Activated T-cell treated with anti-CD3 and anti-CD28 coated beads for 48 hours (primary cell): Measurements from ENCODE around the gene SHANK3.

Experiments used
- DNase-seq: peaks from one replicate; pipeline ENCODE4 v3.0.0-alpha.2; 2020; ENCODE audit warnings: low read depth

The SHANK3 gene

DNA sequence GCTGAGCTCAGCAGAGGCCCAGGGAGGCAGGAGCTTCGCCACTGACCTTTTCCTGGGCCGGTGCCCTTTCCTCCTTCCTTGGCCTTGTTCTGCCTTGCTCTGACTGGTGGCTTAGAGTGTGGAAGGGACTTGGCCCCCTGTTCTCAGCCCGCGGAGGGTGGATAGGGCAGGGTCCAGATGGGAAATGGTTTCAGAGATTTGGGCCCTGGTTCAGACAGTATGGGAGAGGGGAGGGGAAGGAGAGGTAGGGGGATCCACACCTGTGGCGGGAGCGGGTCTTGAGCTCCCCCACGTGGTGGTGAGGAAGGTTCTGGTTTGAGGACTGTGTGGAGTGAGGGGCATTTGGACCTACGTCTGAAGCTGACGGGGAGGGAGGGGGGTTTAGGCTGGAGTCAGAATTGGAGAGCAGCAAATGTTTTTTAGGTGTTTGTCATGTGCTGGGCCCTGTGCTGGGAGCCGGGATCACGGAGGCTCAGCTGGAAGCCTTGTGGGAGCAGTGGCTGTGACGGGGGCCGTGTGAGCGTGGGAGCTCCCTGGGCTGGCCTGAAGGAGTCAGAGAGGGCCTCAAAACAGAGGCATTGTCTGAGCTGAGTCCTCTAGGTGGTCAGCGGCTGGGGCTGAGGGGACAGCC, 27.2 kb downstream of the SHANK3 start:
- DNase-seq: no peak

DNA sequence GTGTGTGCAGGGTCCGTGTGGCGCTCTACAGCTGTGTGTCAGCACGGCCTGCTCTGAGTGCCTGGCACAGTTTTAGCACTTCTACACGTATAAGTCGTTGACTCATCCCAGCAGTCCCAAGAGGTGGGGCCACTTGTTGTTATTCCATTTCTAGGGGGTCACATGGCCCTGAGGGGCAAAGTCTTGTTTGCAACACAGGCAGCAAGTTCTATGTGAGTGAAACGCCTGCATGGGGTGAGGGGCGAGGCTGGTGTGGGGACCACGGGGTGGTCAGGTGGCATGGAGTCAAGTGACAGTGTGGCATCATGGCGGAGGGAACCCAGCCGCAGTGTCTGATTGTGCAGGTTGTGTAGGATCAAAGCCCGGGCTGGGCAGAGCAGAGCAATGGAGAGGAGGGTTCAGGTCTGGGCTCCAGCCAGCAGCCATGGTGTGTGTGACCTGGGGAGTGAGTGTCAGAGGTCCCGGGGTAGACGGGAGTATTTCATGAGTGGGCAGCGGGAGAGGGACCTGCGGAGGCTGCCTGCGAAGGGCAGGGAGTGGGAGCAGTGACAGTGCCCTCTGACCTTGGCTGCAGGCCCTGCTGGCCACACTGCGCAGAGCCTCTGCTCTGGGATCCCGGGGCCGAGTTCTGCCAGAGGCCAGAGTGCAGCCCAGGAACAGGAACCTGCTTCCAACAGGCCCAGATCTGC, 27.9 kb downstream of the SHANK3 start:
- no peak for DNase-seq

DNA sequence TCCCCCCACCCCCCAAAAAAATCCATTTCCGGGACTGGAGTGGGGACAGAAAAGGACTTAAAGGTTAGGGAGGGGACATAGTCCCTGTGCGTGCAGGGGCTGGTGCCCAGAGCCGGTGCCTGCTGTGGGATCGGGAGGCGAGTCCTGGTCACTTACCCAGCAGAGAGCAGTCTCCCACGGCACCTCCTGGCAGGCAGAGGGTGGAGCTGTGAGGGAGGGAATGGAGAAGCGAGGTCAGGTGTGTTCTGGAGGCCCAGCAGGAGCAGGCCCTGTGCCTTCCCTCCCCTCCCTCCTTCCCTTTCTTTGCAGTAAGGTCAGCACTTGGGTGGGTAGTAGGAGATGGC, 28.4 kb downstream of the SHANK3 start:
- no peak for DNase-seq

DNA sequence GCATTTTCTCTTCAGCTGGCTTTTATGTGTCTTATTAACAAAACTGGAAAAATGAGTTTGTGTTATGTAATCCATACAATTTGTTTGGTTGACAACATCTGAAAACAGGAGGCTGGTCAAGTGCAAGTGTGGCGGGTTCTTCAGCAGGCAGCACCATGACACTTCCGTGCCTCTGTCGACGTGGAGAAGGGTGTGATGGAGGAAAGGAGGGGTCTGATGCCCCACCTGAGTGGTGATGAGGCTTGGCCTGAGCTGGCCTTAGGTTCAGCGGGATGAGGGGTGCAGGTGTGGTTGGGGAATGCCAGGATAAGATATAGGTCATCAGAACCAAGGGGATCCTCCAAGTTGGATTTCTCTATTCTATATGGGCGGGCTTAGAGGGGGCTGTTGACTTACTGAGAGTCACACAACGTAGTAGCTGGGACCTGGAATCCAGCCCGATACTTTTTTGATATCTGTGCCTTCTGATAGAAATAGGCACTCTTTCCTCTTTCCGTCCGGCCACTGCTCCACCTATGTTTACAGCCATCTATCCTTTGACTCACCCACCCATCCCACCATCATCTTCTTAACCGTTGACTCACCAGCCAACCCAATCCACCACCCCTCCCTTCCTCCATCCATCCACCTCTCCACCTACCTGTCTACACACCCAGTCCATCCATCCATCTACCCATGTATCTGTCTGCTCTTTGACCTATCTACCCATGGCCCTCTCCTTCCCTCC, 29.0 kb downstream of the SHANK3 start:
- no peak for DNase-seq

DNA sequence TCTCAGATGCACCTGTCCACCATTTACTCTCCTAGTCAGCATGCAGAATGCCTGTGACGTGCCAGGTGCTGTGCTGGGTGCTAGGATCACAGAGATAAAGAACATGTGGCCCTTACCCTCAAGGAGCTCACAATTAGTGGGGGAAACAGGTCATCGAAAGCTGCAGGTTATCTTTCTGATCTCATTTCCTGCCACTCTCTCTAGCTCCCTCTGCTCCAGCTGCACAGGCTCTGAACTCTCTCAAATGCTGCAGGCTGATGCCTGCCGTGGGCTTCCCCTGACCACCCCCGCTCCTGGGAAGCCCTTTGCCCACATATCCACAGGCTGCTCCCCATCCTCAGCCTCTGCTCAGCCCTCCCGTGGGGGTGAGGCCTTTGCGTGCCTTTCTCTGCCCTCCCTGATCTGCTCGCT, 29.6 kb downstream of the SHANK3 start:
- DNase-seq: no peak

DNA sequence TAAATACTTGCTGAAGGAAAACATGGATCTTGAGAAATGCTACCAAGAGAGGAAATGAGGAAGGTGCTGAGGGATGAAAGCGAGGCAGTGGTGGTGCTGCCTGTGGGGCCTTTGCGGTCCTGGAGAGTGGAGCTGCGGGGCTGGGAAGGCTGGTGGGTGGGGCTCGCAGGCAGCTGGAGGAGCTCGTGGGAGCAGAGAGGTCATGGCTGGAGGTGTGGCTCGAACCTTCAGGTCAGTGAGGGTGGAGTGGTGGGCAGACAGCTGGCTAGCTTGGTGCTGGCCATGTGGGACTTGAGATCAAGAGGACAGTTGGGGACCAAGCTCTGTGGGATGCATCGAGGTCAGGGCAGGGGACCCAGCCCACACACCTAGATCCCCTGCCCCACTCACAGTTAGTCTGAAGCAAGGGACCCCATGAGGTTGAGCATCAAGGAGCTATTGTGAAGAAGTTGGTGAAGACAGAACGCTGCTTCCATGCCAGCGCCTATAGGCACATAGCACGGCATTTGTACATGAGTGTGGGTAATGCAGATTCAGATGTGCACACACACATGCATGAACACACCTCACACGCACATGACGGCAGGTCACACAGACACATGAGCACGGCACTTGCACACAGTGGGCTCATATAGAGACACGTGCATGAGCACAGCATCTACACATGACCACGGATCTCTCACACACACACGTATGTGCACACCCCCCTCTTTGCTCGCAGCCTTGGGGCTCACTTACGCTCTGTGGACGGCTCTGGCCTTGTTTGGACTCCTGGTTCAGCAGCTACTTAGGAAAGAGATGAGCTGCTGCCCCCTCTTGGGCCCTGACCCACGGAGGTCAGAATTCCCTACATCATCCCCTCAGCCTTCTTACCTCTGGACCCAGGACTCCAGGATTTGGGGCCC, 30.4 kb downstream of the SHANK3 start:
- DNase-seq: no peak

DNA sequence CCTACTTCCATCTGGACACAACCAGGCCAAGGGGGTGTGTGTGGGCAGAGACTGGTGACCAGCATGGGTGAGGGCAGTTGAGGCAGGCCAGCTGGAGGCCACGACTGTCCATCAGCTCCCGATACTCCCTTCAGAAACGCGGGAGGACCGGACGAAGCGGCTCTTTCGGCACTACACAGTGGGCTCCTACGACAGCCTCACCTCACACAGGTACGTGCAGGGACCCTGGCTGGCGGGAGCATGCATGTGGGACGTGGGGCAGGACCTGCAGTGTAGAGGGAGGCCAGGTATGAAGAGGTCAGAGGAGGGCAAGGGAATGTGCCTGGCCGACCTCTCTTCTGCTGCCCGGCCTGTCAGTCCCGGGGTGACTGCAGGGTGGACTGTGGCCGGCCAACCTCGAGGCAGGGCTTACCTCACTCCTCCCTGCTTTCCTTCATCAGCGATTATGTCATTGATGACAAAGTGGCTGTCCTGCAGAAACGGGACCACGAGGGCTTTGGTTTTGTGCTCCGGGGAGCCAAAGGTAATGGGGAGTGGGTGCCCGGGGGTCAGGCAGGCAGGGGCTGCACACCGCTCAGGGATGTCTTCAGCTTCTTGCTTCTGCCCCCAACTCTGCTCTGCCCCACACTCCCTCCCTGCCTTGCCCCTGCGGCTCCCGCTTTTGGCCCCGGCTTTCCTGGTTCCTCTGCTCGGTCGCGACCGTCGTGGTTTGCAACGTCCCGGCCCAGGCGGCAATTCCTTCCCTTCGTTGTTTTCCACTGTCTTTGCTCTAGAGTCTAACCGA, 31.3 kb downstream of the SHANK3 start:
- no peak for DNase-seq

DNA sequence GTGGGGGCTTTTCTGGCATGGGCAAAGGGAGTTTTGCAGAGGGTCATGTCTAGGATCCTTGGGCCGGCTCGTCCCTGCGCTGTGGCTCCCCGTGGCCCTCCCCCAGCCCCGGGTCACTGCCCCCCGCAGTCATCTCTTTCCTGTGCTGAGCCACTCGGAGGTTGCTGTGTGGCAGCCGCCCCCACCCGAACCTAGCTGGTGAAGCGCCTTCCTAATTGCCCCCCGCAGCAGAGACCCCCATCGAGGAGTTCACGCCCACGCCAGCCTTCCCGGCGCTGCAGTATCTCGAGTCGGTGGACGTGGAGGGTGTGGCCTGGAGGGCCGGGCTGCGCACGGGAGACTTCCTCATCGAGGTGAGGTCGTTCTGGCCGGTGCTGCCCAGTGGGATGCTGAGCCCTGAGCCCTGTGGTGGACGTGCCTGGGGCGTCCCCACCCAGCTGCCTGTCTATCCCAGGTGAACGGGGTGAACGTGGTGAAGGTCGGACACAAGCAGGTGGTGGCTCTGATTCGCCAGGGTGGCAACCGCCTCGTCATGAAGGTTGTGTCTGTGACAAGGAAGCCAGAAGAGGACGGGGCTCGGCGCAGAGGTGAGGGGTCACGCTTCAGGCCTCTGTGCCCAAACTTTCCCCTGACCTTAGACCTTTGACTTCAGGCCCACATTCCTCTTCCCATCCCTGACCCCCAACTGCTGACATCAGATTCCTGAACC, 32.0 kb downstream of the SHANK3 start:
- no peak for DNase-seq

DNA sequence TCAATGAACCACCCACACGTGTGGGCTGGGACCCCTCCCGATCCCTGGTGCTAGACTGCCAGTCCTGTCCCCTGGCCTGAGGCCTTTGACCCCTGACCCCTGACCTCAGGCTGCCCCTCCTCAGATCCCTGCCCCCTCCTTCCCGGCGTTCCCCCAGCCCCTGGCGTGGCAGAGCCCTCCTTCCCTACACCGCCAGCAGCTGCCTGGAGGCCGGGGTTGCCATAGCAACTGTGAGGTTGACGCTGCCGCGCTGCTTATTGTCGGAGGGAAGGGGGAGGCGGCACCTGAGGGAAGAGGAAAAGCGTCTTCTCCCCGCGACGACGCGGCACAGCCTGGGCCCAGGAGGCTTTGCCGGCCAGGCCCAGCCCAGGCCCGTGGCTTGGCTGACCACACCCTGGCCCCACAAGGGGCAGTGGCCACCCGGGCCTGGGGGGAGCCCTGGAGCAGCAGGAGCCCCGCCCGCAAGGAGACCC, 32.6 kb downstream of the SHANK3 start:
- no peak for DNase-seq

DNA sequence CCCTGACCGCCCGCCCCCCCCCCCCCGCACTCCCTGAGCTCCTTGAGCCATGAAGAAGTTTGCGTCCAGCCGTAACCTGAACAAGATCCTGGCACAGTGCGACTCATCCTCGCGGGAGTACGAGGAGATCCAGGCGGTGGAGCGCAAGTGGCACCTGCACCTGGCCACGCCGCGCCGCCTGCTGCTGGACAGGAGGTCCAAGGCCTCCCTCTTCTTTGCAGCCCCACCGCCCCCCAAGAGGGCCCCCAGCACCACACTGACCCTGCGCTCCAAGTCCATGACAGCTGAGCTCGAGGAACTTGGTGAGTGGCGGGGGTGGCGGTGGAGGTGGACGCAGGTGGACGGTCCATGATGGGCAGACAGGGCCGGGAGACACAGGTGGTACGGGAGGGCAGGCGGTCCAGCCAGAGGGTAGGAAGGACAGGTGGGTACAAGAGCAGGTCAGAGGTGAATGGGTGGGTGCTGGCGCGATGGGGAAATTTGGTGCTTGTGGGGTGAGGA, 33.3 kb downstream of the SHANK3 start:
- DNase-seq: no peak

DNA sequence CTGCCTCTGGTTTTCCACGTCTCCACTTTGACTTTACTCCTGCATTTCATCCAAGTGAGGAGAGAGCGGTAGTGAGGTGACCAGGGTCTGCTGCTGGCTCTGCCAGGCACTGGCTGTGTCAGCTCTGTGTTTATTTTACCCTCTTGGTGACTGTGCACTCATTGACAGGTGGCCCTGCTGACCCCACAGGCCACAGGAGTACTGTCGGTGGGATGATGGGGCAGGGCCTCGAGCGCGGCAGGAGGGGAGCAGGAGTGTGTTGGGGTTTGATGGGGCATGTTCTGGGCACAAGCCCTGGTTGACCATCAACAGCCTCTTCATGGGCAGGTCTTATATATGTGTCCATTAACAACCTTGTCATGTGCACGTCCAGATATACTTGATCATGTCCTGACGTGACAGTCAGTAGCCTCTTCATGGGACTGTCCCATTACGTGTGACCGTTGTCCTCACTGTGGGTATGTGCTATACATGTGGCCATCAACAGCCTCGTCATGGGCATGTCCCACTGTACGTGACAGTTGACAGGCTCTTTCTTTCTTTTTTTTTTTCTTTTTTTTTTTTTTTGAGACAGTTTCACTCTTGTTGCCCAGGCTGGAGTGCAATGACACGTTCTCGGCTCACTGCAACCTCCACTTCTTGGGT, 34.0 kb downstream of the SHANK3 start:
- no peak for DNase-seq

DNA sequence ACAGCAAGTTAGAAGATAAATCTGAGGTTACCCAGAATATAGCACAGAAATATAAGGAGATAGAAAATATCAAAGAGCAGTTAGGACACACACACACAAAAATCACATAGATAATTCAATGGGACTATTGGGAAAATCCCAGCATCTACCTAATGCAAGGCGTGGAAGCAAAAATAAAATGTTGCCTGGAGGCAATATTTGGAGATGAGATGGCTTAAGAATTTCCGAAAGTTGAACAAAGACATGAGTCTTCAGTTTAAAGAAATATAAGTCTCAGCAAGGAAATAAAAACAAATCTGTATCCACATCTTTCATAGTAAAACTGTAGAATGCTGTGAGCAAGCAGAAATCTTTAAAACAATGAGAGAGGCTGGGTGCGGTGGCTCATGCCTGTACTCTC, 35.9 kb downstream of the SHANK3 start:
- no peak for DNase-seq

DNA sequence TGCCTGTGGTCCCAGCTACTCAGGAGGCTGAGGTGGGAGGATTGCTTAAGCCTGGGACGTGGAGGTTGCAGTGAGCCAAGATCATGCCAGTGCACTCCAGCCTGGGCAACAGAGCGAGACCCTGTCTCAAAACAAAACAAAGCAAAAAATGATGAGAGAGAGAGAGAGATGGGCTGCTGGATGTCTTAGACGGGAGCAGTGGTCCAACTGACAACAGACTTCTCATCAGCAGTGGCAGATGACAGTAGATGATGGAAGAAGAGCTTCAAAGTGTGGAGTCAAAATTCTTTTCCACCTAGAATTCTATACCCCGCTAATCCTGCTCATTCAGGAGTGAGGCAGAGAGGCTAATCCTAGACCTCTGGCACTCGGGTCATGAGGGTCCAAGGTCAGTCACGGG, 36.4 kb downstream of the SHANK3 start:
- DNase-seq: no peak

DNA sequence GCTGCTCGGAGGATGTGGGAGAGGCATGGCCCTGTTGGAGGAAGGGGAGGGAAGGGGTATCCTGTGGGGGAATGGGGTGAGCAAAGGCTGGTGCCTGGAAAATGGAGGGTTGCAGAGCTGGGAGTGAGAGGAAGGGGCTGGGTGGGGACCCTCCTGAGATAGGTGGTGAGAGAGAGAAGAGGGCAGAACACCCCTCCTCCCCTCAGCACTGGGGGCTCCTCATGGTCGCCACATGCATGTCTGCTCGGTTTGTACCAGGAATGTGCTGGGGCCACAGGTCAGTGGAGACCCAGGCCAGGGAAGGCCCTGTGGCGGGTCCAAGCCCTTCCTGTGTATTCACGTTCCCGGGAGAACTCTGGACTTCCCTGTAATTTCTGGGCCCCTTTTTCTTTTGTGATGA, 37.6 kb downstream of the SHANK3 start:
- DNase-seq: no peak

DNA sequence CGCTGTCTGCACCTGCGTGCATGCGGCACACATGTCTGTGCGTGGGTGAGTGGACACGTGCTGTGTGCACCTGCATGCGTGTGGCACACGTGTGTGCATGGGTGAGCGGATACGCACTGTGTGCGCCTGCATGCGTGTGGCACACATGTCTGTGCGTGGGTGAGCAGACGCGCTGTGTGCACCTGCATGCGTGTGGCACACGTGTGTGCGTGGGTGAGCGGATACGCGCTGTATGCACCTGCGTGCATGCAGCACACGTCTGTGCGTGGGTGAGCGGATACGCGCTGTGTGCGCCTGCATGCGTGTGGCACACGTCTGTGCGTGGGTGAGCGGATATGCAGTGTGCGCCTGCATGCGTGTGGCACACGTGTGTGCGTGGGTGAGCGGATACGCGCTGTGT, 38.3 kb downstream of the SHANK3 start:
- DNase-seq: no peak

DNA sequence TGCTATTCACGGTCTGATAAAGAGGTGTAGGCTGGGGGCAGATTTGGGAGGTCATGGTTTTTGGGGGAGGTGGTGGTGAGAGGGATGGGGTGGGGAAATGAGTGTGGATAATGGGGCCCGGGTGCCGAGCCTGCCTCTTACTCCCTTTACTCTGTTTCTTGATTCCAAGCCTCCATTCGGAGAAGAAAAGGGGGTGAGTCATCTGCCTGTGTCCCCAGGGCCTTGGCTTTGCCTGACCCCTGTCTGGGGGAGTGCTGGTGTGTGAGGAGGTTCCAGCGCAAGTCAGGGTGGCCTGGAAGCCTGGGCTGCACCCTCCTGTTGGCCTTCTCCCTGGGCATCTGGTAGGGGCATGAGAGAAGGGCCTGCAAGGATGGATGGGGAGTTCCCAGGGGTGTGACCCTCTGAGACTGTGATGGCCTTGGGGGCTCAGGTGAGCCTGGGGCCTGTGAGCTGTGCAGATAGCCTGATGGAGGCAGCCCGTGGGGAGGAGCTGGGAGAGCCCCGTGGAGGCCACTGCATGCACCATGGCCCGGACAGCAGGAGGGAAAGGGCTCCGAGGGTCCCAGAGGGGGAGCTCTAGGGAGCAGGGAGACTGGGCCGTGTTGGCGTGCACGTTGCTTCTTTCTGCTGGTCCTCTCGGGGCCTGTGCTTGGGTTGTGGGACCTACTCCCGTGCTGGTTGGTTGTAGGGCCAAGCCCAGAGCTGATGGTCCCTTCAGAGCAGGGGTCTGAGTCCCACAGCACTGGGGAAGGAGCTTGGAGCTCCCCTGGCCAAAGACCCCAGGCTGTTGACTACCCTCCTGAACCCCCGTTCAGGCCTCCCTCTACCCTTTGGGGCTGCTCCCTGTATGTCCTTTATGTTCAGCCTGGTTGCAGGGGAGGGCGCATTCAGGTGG, 39.1 kb downstream of the SHANK3 start:
- no peak for DNase-seq

DNA sequence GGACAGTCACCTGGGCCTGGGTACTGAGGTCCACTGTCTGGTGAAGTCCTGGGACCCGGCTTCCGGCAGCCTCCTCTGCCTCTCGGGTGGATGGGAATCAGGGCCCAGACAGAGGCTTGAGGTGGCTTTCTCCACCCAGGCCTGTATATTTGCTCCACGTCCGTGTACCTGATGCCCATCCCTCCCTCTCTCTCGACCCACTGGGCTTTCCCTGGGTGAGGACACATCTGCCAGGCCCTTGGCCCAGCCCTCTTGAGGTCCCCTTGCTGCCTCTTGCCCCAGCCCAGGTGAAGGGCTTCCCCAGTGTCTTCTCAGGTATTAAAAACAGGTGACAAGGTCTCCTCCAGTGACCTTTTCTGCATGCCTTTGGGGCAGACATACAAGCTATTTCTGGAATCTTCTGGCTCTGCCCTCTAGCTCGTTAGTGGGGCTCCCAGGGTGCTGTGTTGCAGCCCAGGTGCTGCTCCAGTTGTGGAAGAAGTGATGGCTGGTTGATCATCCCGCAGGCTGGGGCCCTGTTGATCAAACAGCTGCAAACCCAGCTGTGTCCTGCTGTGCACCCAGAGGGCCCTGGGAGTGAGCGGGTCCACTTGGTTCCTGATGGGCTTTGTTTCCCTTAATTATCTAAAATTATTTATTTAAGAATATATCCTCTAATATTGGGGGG, 39.9 kb downstream of the SHANK3 start:
- no peak for DNase-seq

DNA sequence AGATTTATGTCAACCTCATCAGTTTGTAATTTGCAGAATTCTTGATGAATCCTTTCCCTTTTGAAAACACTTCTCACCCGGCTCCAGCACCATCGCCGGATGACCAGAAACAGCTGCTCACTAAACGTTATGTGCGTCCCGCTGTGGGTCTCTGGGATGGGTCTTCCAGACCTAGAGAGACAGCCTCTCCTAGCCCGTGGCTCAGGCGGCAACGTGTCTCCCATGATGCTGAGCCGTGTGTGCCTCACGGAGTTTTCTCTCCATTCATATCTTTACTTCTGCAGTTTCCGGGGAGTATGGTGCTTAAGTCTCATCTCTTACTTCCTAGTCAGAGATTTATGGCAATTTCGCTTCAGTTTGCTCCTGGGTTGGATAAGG, 40.4 kb downstream of the SHANK3 start:
- no peak for DNase-seq
